ENCODE measurements around the gene NUDT8.

- no peak for TF ChIP-seq CTCF (conservative IDR thresholded peaks at IDR 0.05; ENCODE audit: low read depth in 2 of 2)
- no peak for TF ChIP-seq JUNB (IDR thresholded peaks at IDR 0.05; ENCODE audit: unreplicated experiment)
- TF ChIP-seq REST (IDR thresholded peaks at IDR 0.05; ENCODE audit: unreplicated experiment), result no peak
- no peak for TF ChIP-seq EZH2phosphoT487 (IDR thresholded peaks at IDR 0.05; ENCODE audit: unreplicated experiment)
- no peak for TF ChIP-seq EZH2 (IDR thresholded peaks at IDR 0.05; ENCODE audit: low read depth, unreplicated experiment)
Observed at GRCh38 chr11:67664696-67665540, 35.2 kb upstream of the NUDT8 start.

Measured in GM23338 (cell line).